Measurements from ENCODE around the gene SNX19.
"Not testable (repeated sequence)": the region's sequence is repeated elsewhere in the genome, so short reads cannot be mapped to it uniquely, and the experiment has no call there.

SNX19 gene

GRCh38 chr11:130865774-130866114, 50.5 kb downstream of the SNX19 start:
- CTCF ChIA-PET: interaction anchor here (0.9 kb wide), 1 partner anchor 432 kb away, joined by 3 read pairs; no protein-coding TSS in a partner anchor
- no peak for TF ChIP-seq CTCF (conservative IDR thresholded peaks at IDR 0.05; ENCODE audit: low read depth)
- POLR2A ChIA-PET (ENCODE audit: low non-redundant PET): no interaction called here

GRCh38 chr11:130865091-130865773, 51.0 kb downstream of the SNX19 start:
- POLR2A ChIA-PET (ENCODE audit: low non-redundant PET): no interaction called here
- CTCF ChIA-PET: interaction anchor here (0.9 kb wide), 1 partner anchor 431 kb away, joined by 3 read pairs; no protein-coding TSS in a partner anchor
- no peak for TF ChIP-seq CTCF (conservative IDR thresholded peaks at IDR 0.05; ENCODE audit: low read depth)
- DNase-seq (ENCODE audit: low spot score): no peak
- H3K27ac ChIP-seq: no peak overlapping the region

More at GRCh38 chr11:130865774-130866114, 50.5 kb downstream of the SNX19 start:
- H3K27ac ChIP-seq: no peak overlapping the region
- no peak for DNase-seq (ENCODE audit: low spot score)

GRCh38 chr11:130861902-130862860, 54.1 kb downstream of the SNX19 start:
- peak; percentile 96 for TF ChIP-seq CTCF (conservative IDR thresholded peaks at IDR 0.05; ENCODE audit: low read depth)
- CTCF ChIA-PET: interaction anchor here (0.6 to 5.6 kb wide), 36 partner anchors 10 to 876 kb away, joined by 3 to 74 read pairs (median 4); partner anchors contain the start of gene SNX19
- peak; percentile 76 for DNase-seq (ENCODE audit: low spot score)
- POLR2A ChIA-PET (ENCODE audit: low non-redundant PET): no interaction called here
- H3K27ac ChIP-seq: peak overlapping the region; percentile 1; the same call in 1 of the 2 replicates

- POLR2A ChIA-PET (ENCODE audit: low non-redundant PET): no interaction called here
- TF ChIP-seq CTCF (conservative IDR thresholded peaks at IDR 0.05; ENCODE audit: low read depth): no peak
Observed at GRCh38 chr11:130861283-130861682, 55.0 kb downstream of the SNX19 start.

GRCh38 chr11:130859886-130860285, 56.4 kb downstream of the SNX19 start:
- DNase-seq (ENCODE audit: low spot score): no peak
- CTCF ChIA-PET: interaction anchor here (1.0 to 5.6 kb wide), 4 partner anchors 235 to 432 kb away, joined by 3 to 74 read pairs (median 10); partner anchors contain the start of gene ADAMTS8
- H3K27ac ChIP-seq: no peak overlapping the region
- no peak for TF ChIP-seq CTCF (conservative IDR thresholded peaks at IDR 0.05; ENCODE audit: low read depth)
- POLR2A ChIA-PET (ENCODE audit: low non-redundant PET): no interaction called here

More at GRCh38 chr11:130861283-130861682, 55.0 kb downstream of the SNX19 start:
- peak overlapping the region; percentile 1; the same call in 1 of the 2 replicates for H3K27ac ChIP-seq
- no peak for DNase-seq (ENCODE audit: low spot score)
- CTCF ChIA-PET: interaction anchor here (1.0 to 5.6 kb wide), 8 partner anchors 9 to 429 kb away, joined by 3 to 74 read pairs (median 5); no protein-coding TSS in a partner anchor

GRCh38 chr11:130858215-130858614, 58.1 kb downstream of the SNX19 start:
- CTCF ChIA-PET: interaction anchor here (0.7 to 5.6 kb wide), 3 partner anchors 403 to 426 kb away, joined by 8 to 74 read pairs (median 18); no protein-coding TSS in a partner anchor
- POLR2A ChIA-PET (ENCODE audit: low non-redundant PET): no interaction called here
- peak; percentile 55 for DNase-seq (ENCODE audit: low spot score)
- H3K27ac ChIP-seq: no peak overlapping the region
- TF ChIP-seq CTCF (conservative IDR thresholded peaks at IDR 0.05; ENCODE audit: low read depth): no peak

GRCh38 chr11:130855707-130856106, 60.6 kb downstream of the SNX19 start:
- CTCF ChIA-PET: interaction anchor here (0.7 kb wide), 1 partner anchor 429 kb away, joined by 3 read pairs; no protein-coding TSS in a partner anchor
- H3K27ac ChIP-seq; POLR2A ChIA-PET (ENCODE audit: low non-redundant PET); DNase-seq (ENCODE audit: low spot score): not testable (repeated sequence)
